Heart left ventricle (tissue), 13 donors: ENCODE results near the gene CTTN.

ENCODE experiments used
- CTCF ChIP-seq, 12 donors: fragments of 200-600 bp; sonication (generic) in 4 of 12; IDR thresholded peaks; one replicate each; pipeline versions ENCODE4 v1.5.0 to v1.8.0; 2018 to 2022; ENCODE audit warnings: antibody characterized with exemption in 12 of 12, mild to moderate bottlenecking in 5 of 12
- POLR2A ChIP-seq, 2 donors: fragments of 450-650 bp; IDR thresholded peaks; one replicate each; pipeline ENCODE4 v1.6.1; 2017; ENCODE audit warnings: antibody characterized with exemption in 2 of 2, mild to moderate bottlenecking in 2 of 2, moderate library complexity in 2 of 2
- donor health status: ischemic (EF 13 %, LVEDD 7.1; RV severe dilation, severe dysfunction).
- donor health status: DM: no; HTN: yes; CAD: no.
- donor health status: DM: no; HTN: no; CAD: no.
- donor health status: ischemic (EF 25% LVEDD 6.9; RV normal size, moderate dysfunction).
- donor health status: ischemic (EF 25% LVEDD 5.7; RV mildly dilated, moderate dysfunction).
- donor health status: ischemic (EF 35%, LVEDD 5.7; RV mildly dilated, moderate dysfunction).
- donor health status: nonischemic (EF 11% LVEDD 7.7; RV severe dilation, severe dysfunction).
- donor health status: DM: yes; HTN: yes; CAD: no.
- donor health status: PGD.
- donor health status: ischemic (EF 29% LVEDD 5.4; RV normal size, mild dysfunction).
- donor health status: nonischemic (EF 23%, LVEDD 6.1; RV moderate dilation, normal function).

GRCh38 chr11:70411713-70412452, 13.6 kb downstream of the CTTN start:
- TF ChIP-seq POLR2A (IDR thresholded peaks at IDR 0.05), result no peak
- TF ChIP-seq CTCF (IDR thresholded peaks at IDR 0.05), result no peak
